GM12873 (cell line): ENCODE data around the gene ZNF385A.
A peak's percentile ranks its signal among the peaks of the same experiment; 100 is the strongest.

Experiments
- CTCF ChIP-seq: IDR thresholded peaks from 2 replicates; pipeline ENCODE4 v1.5.1; 2012; ENCODE audit warnings: low read depth, mild to moderate bottlenecking, moderate library complexity, low read length, control low read depth; ENCODE audit not compliant: insufficient read depth; ENCODE audit errors: missing control alignments

The ZNF385A gene

GRCh38 chr12:54395545-54395944 is 11.0 kb upstream of the ZNF385A start:
- TF ChIP-seq CTCF, result no peak

- no peak for TF ChIP-seq CTCF
Measured at GRCh38 chr12:54394986-54395385, 10.5 kb upstream of the ZNF385A start.

GRCh38 chr12:54394281-54394719 is 9.8 kb upstream of the ZNF385A start:
- TF ChIP-seq CTCF, result peak; percentile 79

DNA sequence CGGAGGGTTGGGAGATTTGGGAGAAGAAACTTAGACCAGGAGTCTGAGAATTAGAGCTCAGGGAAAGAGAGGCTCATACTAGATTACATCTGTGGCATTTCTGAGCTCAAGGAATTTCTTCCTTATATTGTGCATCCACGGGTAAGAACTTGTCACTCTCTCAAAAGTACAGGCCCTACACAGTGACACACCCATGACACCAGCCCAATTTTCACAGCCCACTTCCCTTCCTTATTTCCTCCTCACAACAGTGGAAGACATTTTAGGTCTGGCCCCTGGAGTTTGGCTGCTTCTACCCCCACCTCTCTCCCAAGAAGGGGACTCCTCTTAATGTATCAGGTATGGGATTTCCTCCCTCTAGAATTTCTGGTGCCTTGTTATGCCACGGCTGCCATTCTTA is 9.2 kb upstream of the ZNF385A start:
- no peak for TF ChIP-seq CTCF

DNA sequence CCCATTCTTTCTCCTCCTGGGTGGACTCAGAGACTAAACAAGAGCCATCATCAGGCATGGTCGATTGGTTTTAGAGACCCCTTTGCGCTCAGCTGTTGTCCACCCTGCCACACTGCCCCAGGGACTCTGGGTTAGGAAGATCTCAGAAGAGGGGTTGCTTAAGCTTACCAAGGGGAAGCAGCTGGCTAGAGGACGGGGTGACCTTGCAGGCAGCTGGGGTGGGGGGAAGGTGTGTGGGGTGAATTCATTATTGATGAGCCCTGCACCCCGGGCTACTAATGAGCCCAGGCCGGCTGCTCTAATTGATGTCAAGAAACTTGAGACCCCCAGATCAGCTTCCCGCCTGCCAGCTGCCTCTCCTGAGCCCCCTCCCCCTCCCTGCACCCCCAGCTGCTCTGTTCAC is 8.7 kb upstream of the ZNF385A start:
- no peak for TF ChIP-seq CTCF

- TF ChIP-seq CTCF, result no peak
Measured at GRCh38 chr12:54392485-54393206, 8.1 kb upstream of the ZNF385A start.

DNA sequence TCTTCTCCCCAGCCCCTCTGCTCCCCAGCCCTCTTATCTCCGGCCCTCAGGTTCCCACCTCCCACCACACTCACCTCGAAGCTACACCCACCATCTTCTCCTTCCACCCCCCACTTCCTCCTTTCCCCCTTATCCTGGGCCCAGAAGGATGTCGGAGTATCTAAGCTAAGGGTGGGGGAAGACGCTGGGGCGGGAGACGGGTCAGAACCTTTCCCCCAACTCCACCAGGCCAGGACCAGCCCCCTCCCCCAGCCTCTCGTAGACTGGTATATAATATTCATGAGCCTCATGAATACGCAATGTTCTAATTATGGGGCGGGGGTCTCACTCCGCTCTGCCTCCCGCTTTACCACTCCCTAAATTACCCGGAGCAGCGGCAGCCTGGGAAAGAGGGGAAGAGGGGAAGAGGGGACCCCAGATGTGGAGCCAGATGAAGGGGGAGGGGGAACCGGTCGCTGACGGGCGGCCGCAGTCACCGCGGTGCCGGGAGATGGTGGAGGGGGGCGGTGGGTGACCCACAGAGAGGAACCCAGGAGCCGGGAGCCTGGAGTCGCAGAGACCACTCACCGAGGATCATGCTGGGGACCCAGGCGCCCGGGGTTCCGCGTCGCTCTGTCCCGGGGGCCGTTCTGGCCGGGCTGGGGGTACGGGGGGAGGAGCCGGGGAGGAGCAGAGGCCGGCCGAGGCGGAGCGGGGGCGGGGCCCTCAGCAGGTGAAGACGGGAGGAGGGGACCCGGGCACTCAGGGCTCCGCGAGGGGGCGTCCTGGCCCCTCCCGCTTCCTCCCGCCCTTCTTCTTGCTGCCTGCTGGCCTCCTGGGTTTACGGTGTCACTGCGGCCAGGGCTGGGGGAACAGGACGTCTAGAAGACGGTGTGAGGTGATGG is 6.4 kb upstream of the ZNF385A start:
- peak; percentile 49 for TF ChIP-seq CTCF
